ENCODE results near the gene RPL5.

The RPL5 gene

GRCh38 chr1:92831762-92832536 is at the start of gene RPL5:
RPL5 (plus strand) TSS chr1:92832040; CDS start chr1:92832115, 75 bp downstream.
- peak; percentile 96 for DNase-seq (ENCODE audit: low read depth)

GRCh38 chr1:92783550-92783949 is 48.3 kb upstream of the RPL5 start:
- DNase-seq (ENCODE audit: low read depth), result peak; percentile 13

- DNase-seq (ENCODE audit: low read depth), result peak; percentile 20
Measured at GRCh38 chr1:92784021-92784638, 47.7 kb upstream of the RPL5 start.

GRCh38 chr1:92784639-92785500 is 47.0 kb upstream of the RPL5 start, which contains the start of gene EVI5:
EVI5 (minus strand) TSS chr1:92785108; CDS start chr1:92736546, 48,562 bp downstream.
- DNase-seq (ENCODE audit: low read depth), result peak; percentile 93

- no peak for DNase-seq (ENCODE audit: low read depth)
Measured at GRCh38 chr1:92786111-92786901, 45.5 kb upstream of the RPL5 start.

- DNase-seq (ENCODE audit: low read depth), result no peak
Measured at GRCh38 chr1:92790081-92790480, 41.8 kb upstream of the RPL5 start.

- DNase-seq (ENCODE audit: low read depth), result no peak
Measured at GRCh38 chr1:92790867-92791266, 41.0 kb upstream of the RPL5 start.

- no peak for DNase-seq (ENCODE audit: low read depth)
Measured at GRCh38 chr1:92791487-92792066, 40.3 kb upstream of the RPL5 start.

- DNase-seq (ENCODE audit: low read depth), result no peak
Measured at GRCh38 chr1:92792340-92792782, 39.5 kb upstream of the RPL5 start.

- DNase-seq (ENCODE audit: low read depth), result peak; percentile 50
Measured at GRCh38 chr1:92795166-92795565, 36.7 kb upstream of the RPL5 start.

GRCh38 chr1:92797297-92797696 is 34.5 kb upstream of the RPL5 start:
- no peak for DNase-seq (ENCODE audit: low read depth)

- no peak for DNase-seq (ENCODE audit: low read depth)
Measured at GRCh38 chr1:92797961-92798360, 33.9 kb upstream of the RPL5 start.

GRCh38 chr1:92803140-92803887 is 28.5 kb upstream of the RPL5 start:
- no peak for DNase-seq (ENCODE audit: low read depth)

GRCh38 chr1:92804721-92805201 is 27.1 kb upstream of the RPL5 start:
- DNase-seq (ENCODE audit: low read depth), result peak; percentile 75

GRCh38 chr1:92805216-92805615 is 26.6 kb upstream of the RPL5 start:
- DNase-seq (ENCODE audit: low read depth), result no peak

GRCh38 chr1:92808381-92808780 is 23.5 kb upstream of the RPL5 start:
- no peak for DNase-seq (ENCODE audit: low read depth)

GRCh38 chr1:92816732-92817131 is 15.1 kb upstream of the RPL5 start:
- no peak for DNase-seq (ENCODE audit: low read depth)

- DNase-seq (ENCODE audit: low read depth), result no peak
Measured at GRCh38 chr1:92817137-92817697, 14.6 kb upstream of the RPL5 start.

- peak; percentile 17 for DNase-seq (ENCODE audit: low read depth)
Measured at GRCh38 chr1:92817986-92818764, 13.7 kb upstream of the RPL5 start.
